Measurements from ENCODE around the gene UIMC1. TPM values are rescaled to one million over a fixed set of nuclear protein-coding genes. Genes with fewer than 3 reads are reported as not detected.

The UIMC1 gene
- total RNA-seq, 4 donors from 2014 or later: 18.2 to 31.0 (median 29.2) TPM

- no peak overlapping the region for H3K4me3 ChIP-seq (ENCODE audit: low read depth, poor library complexity, severe bottlenecking)
- DNase-seq (ENCODE audit: low spot score in 2 of 2): no peak
- 71 to 82% methylated on average over 1 of the region's 1 CpG for WGBS, 2 donors
- intact Hi-C loops (cut with DNase I; ENCODE audit: low total_unique reads): no loop called here
- TF ChIP-seq POLR2A (IDR thresholded peaks at IDR 0.05): no peak
- TF ChIP-seq CTCF (IDR thresholded peaks at IDR 0.05): no peak
These were observed 40.9 kb downstream of the UIMC1 start for GRCh38 chr5:176965633-176966032.

- intact Hi-C loops (cut with DNase I; ENCODE audit: low total_unique reads): loop anchor here (10.0 kb wide), 1 partner anchor 294 kb away; no protein-coding TSS in a partner anchor
These were observed 47.5 kb downstream of the UIMC1 start for GRCh38 chr5:176959051-176959450.

GRCh38 chr5:176956756-176957155 lies 49.8 kb downstream of the UIMC1 start:
- H3K4me3 ChIP-seq (ENCODE audit: low read depth, poor library complexity, severe bottlenecking): no peak overlapping the region
- 85 to 93% methylated on average over 1 of the region's 1 CpG for WGBS, 2 donors
- intact Hi-C loops (cut with DNase I; ENCODE audit: low total_unique reads): loop anchor here (10.0 kb wide), 1 partner anchor 292 kb away; no protein-coding TSS in a partner anchor
- TF ChIP-seq POLR2A (IDR thresholded peaks at IDR 0.05) (no peak), CTCF (IDR thresholded peaks at IDR 0.05) (no peak)
- DNase-seq (ENCODE audit: low spot score in 2 of 2): no peak

More at GRCh38 chr5:176959051-176959450, 47.5 kb downstream of the UIMC1 start:
- WGBS, 2 donors: 71 to 78% methylated on average over 3 of the region's 3 CpGs
- no peak for DNase-seq (ENCODE audit: low spot score in 2 of 2)
- no peak overlapping the region for H3K4me3 ChIP-seq (ENCODE audit: low read depth, poor library complexity, severe bottlenecking)
- TF ChIP-seq POLR2A (IDR thresholded peaks at IDR 0.05) (no peak), CTCF (IDR thresholded peaks at IDR 0.05) (no peak)

- DNase-seq (ENCODE audit: low spot score in 2 of 2): no peak
- intact Hi-C loops (cut with DNase I; ENCODE audit: low total_unique reads): loop anchor here (10.0 kb wide), 1 partner anchor 291 kb away; no protein-coding TSS in a partner anchor
- no peak overlapping the region for H3K4me3 ChIP-seq (ENCODE audit: low read depth, poor library complexity, severe bottlenecking)
These were observed 50.7 kb downstream of the UIMC1 start for GRCh38 chr5:176955895-176956294.

GRCh38 chr5:176954050-176954449 lies 52.5 kb downstream of the UIMC1 start:
- H3K4me3 ChIP-seq (ENCODE audit: low read depth, poor library complexity, severe bottlenecking): no peak overlapping the region
- WGBS, 2 donors: 77 to 78% methylated on average over 2 of the region's 2 CpGs
- DNase-seq (ENCODE audit: low spot score in 2 of 2): no peak
- intact Hi-C loops (cut with DNase I; ENCODE audit: low total_unique reads): loop anchor here (10.0 kb wide), 1 partner anchor 289 kb away; no protein-coding TSS in a partner anchor
- no peak for TF ChIP-seq CTCF (IDR thresholded peaks at IDR 0.05)
- no peak for TF ChIP-seq POLR2A (IDR thresholded peaks at IDR 0.05)

More at GRCh38 chr5:176955895-176956294, 50.7 kb downstream of the UIMC1 start:
- no peak for TF ChIP-seq CTCF (IDR thresholded peaks at IDR 0.05)
- no peak for TF ChIP-seq POLR2A (IDR thresholded peaks at IDR 0.05)

All from lower leg skin (tissue), 4 donors.